A549 (cell line): ENCODE measurements around the gene ATL3. TPM values are rescaled to one million over a fixed set of nuclear protein-coding genes. Genes with fewer than 3 reads are reported as not detected.

Source experiments
- ATAC-seq, 2 experiments: fragments of 200-7000 bp in 1 of 2; fragments of >200 bp in 1 of 2; cut with Nextera tagmentation in 1 of 2; cut with Tn5 transposase in 1 of 2; 3 replicates each; pipeline versions ENCODE4 v1.8.0 to v1.9.1; 2018 to 2020; ENCODE audit warnings: mild to moderate bottlenecking in 1 of 2, moderate library complexity in 1 of 2
- CTCF ChIA-PET: fragments of 300-600 bp; sonication (Branson Sonifier 250); formaldehyde crosslinking; extraction: SDS; loops from one replicate; lab custom pipeline; 2021; ENCODE audit warnings: antibody characterized with exemption, inconsistent platforms; lab: Yijun Ruan, JAX
- POLR2A ChIA-PET: fragments of 350-600 bp; formaldehyde crosslinking; extraction: SDS; loops from one replicate; lab custom pipeline; 2021; ENCODE audit warnings: antibody characterized with exemption, inconsistent platforms; lab: Yijun Ruan, JAX
- DNase-seq, 2 experiments: peaks; one replicate each; pipeline versions ENCODE4 v3.0.0 to v3.0.0-alpha.2; 2011 to 2016; ENCODE audit warnings: low read depth in 1 of 2, low spot score in 1 of 2
- FAIRE-seq: peaks from 2 replicates; lab custom pipeline; 2011; peaks lifted over from hg19 to GRCh38; lab: Jason Lieb, UNC
- H3K27ac ChIP-seq, 2 experiments: fragments of >200 bp; sonication (Bioruptor Twin); formaldehyde crosslinking; 3 replicates each; pipeline ENCODE4 v1.5.1; 2016 to 2017
- H3K4me1 ChIP-seq: fragments of >200 bp; sonication (Bioruptor Twin); formaldehyde crosslinking; 3 replicates; pipeline ENCODE4 v1.6.1; 2016
- H3K4me2 ChIP-seq: fragments of >200 bp; sonication (Bioruptor Twin); formaldehyde crosslinking; 3 replicates; pipeline ENCODE4 v1.6.1; 2016
- H3K4me3 ChIP-seq: fragments of >200 bp; sonication (Bioruptor Twin); formaldehyde crosslinking; 3 replicates; pipeline ENCODE4 v1.5.1; 2016
- H3K9me3 ChIP-seq: fragments of >200 bp; sonication (Bioruptor Twin); formaldehyde crosslinking; 3 replicates; pipeline ENCODE4 v1.6.1; 2016
- ATOH8 ChIP-seq: fragments of 250-450 bp; sonication (Bioruptor Pico); IDR thresholded peaks from 2 replicates; pipeline ENCODE4 v1.5.0; 2020; ENCODE audit warnings: low read depth, mild to moderate bottlenecking, moderate library complexity
- BHLHE40 ChIP-seq: IDR thresholded peaks from 2 replicates; pipeline ENCODE4 v1.6.1; 2012; ENCODE audit warnings: low read depth, low read length, inconsistent platforms
- CBX8 ChIP-seq: fragments of 200-600 bp; sonication (generic); IDR thresholded peaks from 2 replicates; pipeline ENCODE4 v1.6.1; 2016
- CEBPB ChIP-seq, 2 experiments: fragments of >200 bp in 1 of 2; sonication (Bioruptor Twin) in 1 of 2; formaldehyde crosslinking in 1 of 2; IDR thresholded peaks; 2 replicates each; pipeline ENCODE4 v1.6.1; 2012 to 2016
- CHD4 ChIP-seq: fragments of 200-600 bp; sonication (generic); IDR thresholded peaks from 2 replicates; pipeline ENCODE4 v1.6.1; 2016; ENCODE audit warnings: antibody characterized with exemption, mild to moderate bottlenecking, borderline replicate concordance
- CTCF ChIP-seq: fragments of >200 bp; sonication (Bioruptor Twin); formaldehyde crosslinking; IDR thresholded peaks from 3 replicates; pipeline ENCODE4 v1.5.1; 2016
- E2F6 ChIP-seq: IDR thresholded peaks from 2 replicates; pipeline ENCODE4 v1.6.1; 2012; ENCODE audit warnings: low read depth, borderline replicate concordance
- EHF ChIP-seq: fragments of 250-450 bp; sonication (Bioruptor Pico); IDR thresholded peaks from 2 replicates; pipeline ENCODE4 v1.5.0; 2020; ENCODE audit warnings: mild to moderate bottlenecking
- EP300 ChIP-seq, 2 experiments: fragments of >200 bp; sonication (Bioruptor Twin); formaldehyde crosslinking; IDR thresholded peaks; 2 replicates in 1 of 2; 3 replicates in 1 of 2; pipeline ENCODE4 v1.6.1; 2016 to 2017
- FOSL2 ChIP-seq, 2 experiments: fragments of 450-650 bp in 1 of 2; fragments of >200 bp in 1 of 2; sonication (Bioruptor Twin) in 1 of 2; formaldehyde crosslinking; IDR thresholded peaks; 2 replicates each; pipeline versions ENCODE4 v1.5.0 to v1.6.1; 2016 to 2020; ENCODE audit warnings: mild to moderate bottlenecking in 1 of 2, moderate library complexity in 1 of 2
- HDAC2 ChIP-seq: fragments of 200-600 bp; sonication (generic); IDR thresholded peaks from 2 replicates; pipeline ENCODE4 v1.6.1; 2016
- HEYL ChIP-seq: fragments of 250-450 bp; sonication (Bioruptor Pico); IDR thresholded peaks from 2 replicates; pipeline ENCODE4 v1.8.0; 2021; ENCODE audit warnings: mild to moderate bottlenecking, moderate library complexity
- HMGXB4 ChIP-seq: fragments of 250-450 bp; sonication (Bioruptor Pico); IDR thresholded peaks from 2 replicates; pipeline ENCODE4 v1.5.0; 2021; ENCODE audit warnings: mild to moderate bottlenecking, moderate library complexity, borderline replicate concordance
- JUNB ChIP-seq: fragments of >200 bp; sonication (Bioruptor Twin); formaldehyde crosslinking; IDR thresholded peaks from 2 replicates; pipeline ENCODE4 v1.6.1; 2016
- KDM1A ChIP-seq: fragments of 200-600 bp; sonication (generic); IDR thresholded peaks from 2 replicates; pipeline ENCODE4 v1.6.1; 2016; ENCODE audit warnings: low read depth, mild to moderate bottlenecking
- MAFK ChIP-seq: fragments of 450-650 bp; IDR thresholded peaks from 2 replicates; pipeline ENCODE4 v1.6.1; 2014; ENCODE audit not compliant: partially characterized antibody
- MAZ ChIP-seq: fragments of 150-350 bp; IDR thresholded peaks from 2 replicates; pipeline ENCODE4 v1.6.1; 2014; ENCODE audit warnings: antibody characterized with exemption, low read depth, low read length, borderline replicate concordance
- NFE2L2 ChIP-seq: fragments of 150-350 bp; conservative IDR thresholded peaks from 2 replicates; pipeline ENCODE4 v1.6.1; 2014; ENCODE audit warnings: low read length
- PBX3 ChIP-seq: IDR thresholded peaks from 2 replicates; pipeline ENCODE4 v1.6.1; 2012
- POLR2A ChIP-seq: IDR thresholded peaks from 2 replicates; pipeline ENCODE4 v1.6.1; 2012; ENCODE audit warnings: mild to moderate bottlenecking, low read length
- POLR2AphosphoS2 ChIP-seq: conservative IDR thresholded peaks from 2 replicates; pipeline ENCODE4 v1.6.1; 2012; ENCODE audit warnings: low read length, improper control_type of control experiment, inconsistent platforms
- RARB ChIP-seq: fragments of 250-450 bp; sonication (Bioruptor Pico); IDR thresholded peaks from 2 replicates; pipeline ENCODE4 v1.8.0; 2021; ENCODE audit warnings: mild to moderate bottlenecking, moderate library complexity
- RCOR1 ChIP-seq: fragments of 150-350 bp; IDR thresholded peaks from 2 replicates; pipeline ENCODE4 v1.6.1; 2014; ENCODE audit warnings: antibody characterized with exemption, low read length, low read depth
- RNF2 ChIP-seq: fragments of 200-600 bp; sonication (generic); IDR thresholded peaks from 2 replicates; pipeline ENCODE4 v1.6.1; 2016; ENCODE audit warnings: low read depth, mild to moderate bottlenecking, antibody characterized with exemption, moderate library complexity, borderline replicate concordance
- SREBF2 ChIP-seq: fragments of 450-650 bp; IDR thresholded peaks from 2 replicates; pipeline ENCODE4 v1.6.1; 2014; ENCODE audit warnings: mild to moderate bottlenecking, moderate library complexity
- WGBS: methylation state at CpG from one replicate; pipeline ENCODE4 v1.1.6; 2017; ENCODE audit errors: missing lambda C conversion rate; 5-methylcytosine and 5-hydroxymethylcytosine counted together
- polyA plus RNA-seq, 4 experiments: library from polyadenylated mRNA; depleted of rRNA in 3 of 4; stranded (reverse); fragments of >200 nt; fragmentation: RNase III in 1 of 4; extraction: RNeasy Plus Mini Kit Qiagen cat#74134 plus additional on column Dnase treatment in 1 of 4; gene quantifications; 2 replicates in 3 of 4; 3 replicates in 1 of 4; pipeline ENCODE4 v1.2.3, GENCODE V29; 2011 to 2017

ATL3 gene
- polyA plus RNA-seq, 2 of the 4 experiments (the other 2 are of a cell fraction), result 26.3 to 50.8 TPM

- H3K4me3 ChIP-seq, result no peak overlapping the region
- 64% methylated on average over 4 of the region's 4 CpGs for WGBS
- H3K4me1 ChIP-seq, result peaks cover 35% of the 10 kb centered on the region
- TF ChIP-seq E2F6 (no peak), CEBPB (IDR thresholded peaks at IDR 0.05) (no peak), KDM1A (no peak), MAFK (no peak), JUNB (no peak), RARB (no peak), RNF2 (no peak), MAZ (no peak), BHLHE40 (no peak), FOSL2 (IDR thresholded peaks at IDR 0.05) (no peak), FOSL2 (CRISPR knock-in tag; IDR thresholded peaks at IDR 0.05) (no peak), CTCF (no peak)
- TF ChIP-seq, all 56 proteins: peak for 0
- 0 out of 3 replicates have a peak overlapping the region, but pooled peaks have one; percentile 0 for H3K4me2 ChIP-seq
- FAIRE-seq (no peak), ATAC-seq (no peak), DNase-seq (no peak)
- ChIA-PET POLR2A (no interaction called here), CTCF (interaction anchor here (0.9 to 2.4 kb wide), 6 partner anchors 10 to 130 kb away, joined by 3 to 6 read pairs (median 3); no protein-coding TSS in a partner anchor)
- peak overlapping the region in 1 of 2 experiments; percentile 13; a peak in 1 of 6 replicates for H3K27ac ChIP-seq
- H3K9me3 ChIP-seq, result no peaks in the 10 kb centered on the region
These were observed 61.6 kb downstream of the ATL3 start for GRCh38 chr11:63609536-63609935.

- ATAC-seq (no peak), FAIRE-seq (no peak), DNase-seq (no peak)
- Histone ChIP-seq H3K27ac (no peak overlapping the region), H3K4me2 (0 out of 3 replicates have a peak overlapping the region, but pooled peaks have one; percentile 0), H3K9me3 (no peaks in the 10 kb centered on the region), H3K4me1 (peaks cover 35% of the 10 kb centered on the region), H3K4me3 (no peak overlapping the region)
- CTCF ChIA-PET, result interaction anchor here (0.9 to 2.4 kb wide), 4 partner anchors 18 to 129 kb away, joined by 3 to 6 read pairs (median 4); no protein-coding TSS in a partner anchor
- no peak for TF ChIP-seq POLR2AphosphoS2
- POLR2A ChIA-PET, result no interaction called here
- WGBS, result 75% methylated on average over 11 of the region's 11 CpGs
These were observed 62.5 kb downstream of the ATL3 start for GRCh38 chr11:63608353-63609345.

GRCh38 chr11:63603180-63603518 lies 68.0 kb downstream of the ATL3 start:
- DNase-seq, result no peak
- Histone ChIP-seq H3K27ac (no peak overlapping the region), H3K4me2 (no peak overlapping the region), H3K9me3 (no peaks in the 10 kb centered on the region), H3K4me1 (peaks cover 15% of the 10 kb centered on the region; the same call in 2 of the 3 replicates), H3K4me3 (no peak overlapping the region)
- WGBS, result 82% methylated on average over 3 of the region's 3 CpGs
- CTCF ChIA-PET, result interaction anchor here (0.9 kb wide), 1 partner anchor 12 kb away, joined by 4 read pairs; no protein-coding TSS in a partner anchor
- no peak for ATAC-seq
- FAIRE-seq, result no peak
- POLR2A ChIA-PET, result no interaction called here
- TF ChIP-seq RCOR1, result no peak
- no peak for TF ChIP-seq EHF
- no peak for TF ChIP-seq HDAC2
- TF ChIP-seq ATOH8, result no peak
- TF ChIP-seq CHD4, result no peak
- no peak for TF ChIP-seq HEYL (CRISPR knock-in tag)
- TF ChIP-seq POLR2A, result no peak
- no peak for TF ChIP-seq SREBF2
- no peak for TF ChIP-seq POLR2AphosphoS2
- TF ChIP-seq NFE2L2, result no peak
- TF ChIP-seq PBX3, result no peak
- no peak for TF ChIP-seq MAZ
- no peak for TF ChIP-seq RNF2
- no peak for TF ChIP-seq EP300 (IDR thresholded peaks at IDR 0.05)
- no peak for TF ChIP-seq HMGXB4 (CRISPR knock-in tag)
- TF ChIP-seq CBX8, result no peak
- no peak for TF ChIP-seq FOSL2 (IDR thresholded peaks at IDR 0.05)
- no peak for TF ChIP-seq FOSL2 (CRISPR knock-in tag; IDR thresholded peaks at IDR 0.05)
- TF ChIP-seq RARB, result no peak
